K562 (cell line): ENCODE measurements around the gene DYNLT4. TPM values are rescaled to one million over a fixed set of nuclear protein-coding genes. Genes with fewer than 3 reads are reported as not detected.

Experiments used
- FOXA3 ChIP-seq, 2 experiments: fragments of 450-650 bp in 1 of 2; sonication (generic) in 1 of 2; formaldehyde crosslinking; IDR thresholded peaks in 1 of 2; conservative IDR thresholded peaks in 1 of 2; 2 replicates each; pipeline versions ENCODE4 v1.4.0 to v1.8.0; 2020 to 2022; ENCODE audit warnings: mild to moderate bottlenecking in 2 of 2, missing genetic modification reagents in 1 of 2
- GTF2F1 ChIP-seq: IDR thresholded peaks from 2 replicates; pipeline ENCODE4 v1.6.1; 2011; ENCODE audit warnings: low read depth, low read length, improper control_type of control experiment
- RBM34 ChIP-seq: fragments of 200-400 bp; formaldehyde crosslinking; IDR thresholded peaks from 2 replicates; pipeline ENCODE4 v1.6.1; 2018; ENCODE audit warnings: low read length, borderline replicate concordance; ENCODE audit not compliant: insufficient read depth
- ZNF165 ChIP-seq: fragments of 250-450 bp; sonication (Bioruptor Pico); IDR thresholded peaks from 2 replicates; pipeline ENCODE4 v1.4.0; 2020; ENCODE audit warnings: borderline replicate concordance
- polyA plus RNA-seq, 8 experiments: library from polyadenylated mRNA; depleted of rRNA in 4 of 8; stranded (reverse) in 5 of 8; unstranded in 3 of 8; fragments of >200 nt; fragmentation: Nextera tagmentation in 2 of 8; fragmentation: Illumina TruSeq in 1 of 8; extraction: Ambion mirVana in 2 of 8; extraction: Trizol in 1 of 8; gene quantifications; 2 replicates each; pipeline versions ENCODE4 v1.2.1 to v1.2.3, GENCODE V29; 2011 to 2014; ENCODE audit warnings: inconsistent platforms in 1 of 8, missing spikeins in 1 of 8
- total RNA-seq, 7 experiments: library from RNA; depleted of rRNA in 6 of 7; stranded (reverse); fragments of >200 nt in 6 of 7; fragmentation: Illumina TruSeq in 2 of 7; extraction: Trizol in 2 of 7; gene quantifications; 2 replicates each; pipeline versions ENCODE4 v1.2.1 to v1.2.3, GENCODE V29; 2011 to 2021; ENCODE audit warnings: low replicate concordance in 1 of 7
- TF ChIP-seq, protein P1 (sequence below): fragments of 450-650 bp; IDR thresholded peaks from 2 replicates; pipeline ENCODE4 v1.6.1; 2017; ENCODE audit warnings: antibody characterized with exemption, mild to moderate bottlenecking
- TF ChIP-seq, protein P2 (sequence below): fragments of 450-650 bp; IDR thresholded peaks from 2 replicates; pipeline ENCODE4 v1.6.1; 2016; ENCODE audit warnings: mild to moderate bottlenecking, moderate library complexity

DYNLT4 gene
- total and polyA plus RNA-seq, 9 of the 15 experiments (the other 6 are each of a cell fraction or from before 2014, with no cell fraction given), result 0.29 to 0.73 TPM; not detected in 7

DNA sequence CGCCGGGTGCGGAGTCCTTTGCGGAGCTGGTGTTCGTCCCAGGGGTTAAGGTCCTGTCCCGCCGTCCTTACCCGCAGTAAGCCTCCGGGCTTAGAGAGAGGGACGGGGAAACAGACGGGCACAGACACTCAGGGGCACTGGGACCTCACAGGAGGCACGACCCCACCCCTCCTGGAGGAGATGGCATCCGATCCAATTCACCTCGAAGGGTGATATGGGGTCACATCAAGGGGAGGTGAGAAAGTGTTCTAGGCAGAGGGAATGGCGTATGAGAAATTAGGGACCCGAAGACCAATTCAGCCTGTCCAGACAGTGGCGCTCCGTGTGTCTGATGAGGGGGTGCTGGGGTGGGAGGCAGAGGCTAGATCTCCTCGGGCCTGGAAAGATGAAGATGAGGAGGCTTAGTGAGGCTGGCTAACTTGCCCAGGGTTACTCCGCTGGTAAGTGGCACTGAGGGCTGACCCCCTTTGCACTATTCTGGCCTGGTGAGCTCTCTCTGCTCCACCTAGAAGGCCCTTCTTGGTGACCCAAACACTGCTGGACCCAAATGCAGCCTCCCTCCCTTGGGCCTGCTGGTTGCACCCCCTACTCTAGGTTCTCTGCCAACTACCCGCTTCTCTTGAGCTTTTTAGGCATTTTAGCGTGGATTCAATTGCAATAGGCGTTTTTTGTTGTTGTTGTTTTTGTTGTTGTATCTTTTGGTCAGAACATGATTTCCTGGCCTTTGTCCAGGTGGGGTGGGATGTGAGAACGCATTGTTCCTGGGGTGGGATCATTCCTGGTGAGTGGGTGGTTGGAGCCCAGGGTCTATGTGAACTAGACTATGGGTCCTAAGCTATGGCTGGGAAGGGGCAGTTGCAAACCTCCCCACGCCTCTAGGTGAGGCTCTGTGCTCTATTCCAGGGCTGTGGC is 13.4 kb upstream of the DYNLT4 start (continued):
- TF ChIP-seq, protein P1, sequence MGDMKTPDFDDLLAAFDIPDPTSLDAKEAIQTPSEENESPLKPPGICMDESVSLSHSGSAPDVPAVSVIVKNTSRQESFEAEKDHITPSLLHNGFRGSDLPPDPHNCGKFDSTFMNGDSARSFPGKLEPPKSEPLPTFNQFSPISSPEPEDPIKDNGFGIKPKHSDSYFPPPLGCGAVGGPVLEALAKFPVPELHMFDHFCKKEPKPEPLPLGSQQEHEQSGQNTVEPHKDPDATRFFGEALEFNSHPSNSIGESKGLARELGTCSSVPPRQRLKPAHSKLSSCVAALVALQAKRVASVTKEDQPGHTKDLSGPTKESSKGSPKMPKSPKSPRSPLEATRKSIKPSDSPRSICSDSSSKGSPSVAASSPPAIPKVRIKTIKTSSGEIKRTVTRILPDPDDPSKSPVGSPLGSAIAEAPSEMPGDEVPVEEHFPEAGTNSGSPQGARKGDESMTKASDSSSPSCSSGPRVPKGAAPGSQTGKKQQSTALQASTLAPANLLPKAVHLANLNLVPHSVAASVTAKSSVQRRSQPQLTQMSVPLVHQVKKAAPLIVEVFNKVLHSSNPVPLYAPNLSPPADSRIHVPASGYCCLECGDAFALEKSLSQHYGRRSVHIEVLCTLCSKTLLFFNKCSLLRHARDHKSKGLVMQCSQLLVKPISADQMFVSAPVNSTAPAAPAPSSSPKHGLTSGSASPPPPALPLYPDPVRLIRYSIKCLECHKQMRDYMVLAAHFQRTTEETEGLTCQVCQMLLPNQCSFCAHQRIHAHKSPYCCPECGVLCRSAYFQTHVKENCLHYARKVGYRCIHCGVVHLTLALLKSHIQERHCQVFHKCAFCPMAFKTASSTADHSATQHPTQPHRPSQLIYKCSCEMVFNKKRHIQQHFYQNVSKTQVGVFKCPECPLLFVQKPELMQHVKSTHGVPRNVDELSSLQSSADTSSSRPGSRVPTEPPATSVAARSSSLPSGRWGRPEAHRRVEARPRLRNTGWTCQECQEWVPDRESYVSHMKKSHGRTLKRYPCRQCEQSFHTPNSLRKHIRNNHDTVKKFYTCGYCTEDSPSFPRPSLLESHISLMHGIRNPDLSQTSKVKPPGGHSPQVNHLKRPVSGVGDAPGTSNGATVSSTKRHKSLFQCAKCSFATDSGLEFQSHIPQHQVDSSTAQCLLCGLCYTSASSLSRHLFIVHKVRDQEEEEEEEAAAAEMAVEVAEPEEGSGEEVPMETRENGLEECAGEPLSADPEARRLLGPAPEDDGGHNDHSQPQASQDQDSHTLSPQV, result no peak
- TF ChIP-seq RBM34, result no peak
- no peak for TF ChIP-seq FOXA3 (CRISPR knock-in tag; conservative IDR thresholded peaks at IDR 0.05 in 1 of 2, IDR thresholded peaks at IDR 0.05 in 1 of 2)
- no peak for TF ChIP-seq GTF2F1
- TF ChIP-seq, protein P2, sequence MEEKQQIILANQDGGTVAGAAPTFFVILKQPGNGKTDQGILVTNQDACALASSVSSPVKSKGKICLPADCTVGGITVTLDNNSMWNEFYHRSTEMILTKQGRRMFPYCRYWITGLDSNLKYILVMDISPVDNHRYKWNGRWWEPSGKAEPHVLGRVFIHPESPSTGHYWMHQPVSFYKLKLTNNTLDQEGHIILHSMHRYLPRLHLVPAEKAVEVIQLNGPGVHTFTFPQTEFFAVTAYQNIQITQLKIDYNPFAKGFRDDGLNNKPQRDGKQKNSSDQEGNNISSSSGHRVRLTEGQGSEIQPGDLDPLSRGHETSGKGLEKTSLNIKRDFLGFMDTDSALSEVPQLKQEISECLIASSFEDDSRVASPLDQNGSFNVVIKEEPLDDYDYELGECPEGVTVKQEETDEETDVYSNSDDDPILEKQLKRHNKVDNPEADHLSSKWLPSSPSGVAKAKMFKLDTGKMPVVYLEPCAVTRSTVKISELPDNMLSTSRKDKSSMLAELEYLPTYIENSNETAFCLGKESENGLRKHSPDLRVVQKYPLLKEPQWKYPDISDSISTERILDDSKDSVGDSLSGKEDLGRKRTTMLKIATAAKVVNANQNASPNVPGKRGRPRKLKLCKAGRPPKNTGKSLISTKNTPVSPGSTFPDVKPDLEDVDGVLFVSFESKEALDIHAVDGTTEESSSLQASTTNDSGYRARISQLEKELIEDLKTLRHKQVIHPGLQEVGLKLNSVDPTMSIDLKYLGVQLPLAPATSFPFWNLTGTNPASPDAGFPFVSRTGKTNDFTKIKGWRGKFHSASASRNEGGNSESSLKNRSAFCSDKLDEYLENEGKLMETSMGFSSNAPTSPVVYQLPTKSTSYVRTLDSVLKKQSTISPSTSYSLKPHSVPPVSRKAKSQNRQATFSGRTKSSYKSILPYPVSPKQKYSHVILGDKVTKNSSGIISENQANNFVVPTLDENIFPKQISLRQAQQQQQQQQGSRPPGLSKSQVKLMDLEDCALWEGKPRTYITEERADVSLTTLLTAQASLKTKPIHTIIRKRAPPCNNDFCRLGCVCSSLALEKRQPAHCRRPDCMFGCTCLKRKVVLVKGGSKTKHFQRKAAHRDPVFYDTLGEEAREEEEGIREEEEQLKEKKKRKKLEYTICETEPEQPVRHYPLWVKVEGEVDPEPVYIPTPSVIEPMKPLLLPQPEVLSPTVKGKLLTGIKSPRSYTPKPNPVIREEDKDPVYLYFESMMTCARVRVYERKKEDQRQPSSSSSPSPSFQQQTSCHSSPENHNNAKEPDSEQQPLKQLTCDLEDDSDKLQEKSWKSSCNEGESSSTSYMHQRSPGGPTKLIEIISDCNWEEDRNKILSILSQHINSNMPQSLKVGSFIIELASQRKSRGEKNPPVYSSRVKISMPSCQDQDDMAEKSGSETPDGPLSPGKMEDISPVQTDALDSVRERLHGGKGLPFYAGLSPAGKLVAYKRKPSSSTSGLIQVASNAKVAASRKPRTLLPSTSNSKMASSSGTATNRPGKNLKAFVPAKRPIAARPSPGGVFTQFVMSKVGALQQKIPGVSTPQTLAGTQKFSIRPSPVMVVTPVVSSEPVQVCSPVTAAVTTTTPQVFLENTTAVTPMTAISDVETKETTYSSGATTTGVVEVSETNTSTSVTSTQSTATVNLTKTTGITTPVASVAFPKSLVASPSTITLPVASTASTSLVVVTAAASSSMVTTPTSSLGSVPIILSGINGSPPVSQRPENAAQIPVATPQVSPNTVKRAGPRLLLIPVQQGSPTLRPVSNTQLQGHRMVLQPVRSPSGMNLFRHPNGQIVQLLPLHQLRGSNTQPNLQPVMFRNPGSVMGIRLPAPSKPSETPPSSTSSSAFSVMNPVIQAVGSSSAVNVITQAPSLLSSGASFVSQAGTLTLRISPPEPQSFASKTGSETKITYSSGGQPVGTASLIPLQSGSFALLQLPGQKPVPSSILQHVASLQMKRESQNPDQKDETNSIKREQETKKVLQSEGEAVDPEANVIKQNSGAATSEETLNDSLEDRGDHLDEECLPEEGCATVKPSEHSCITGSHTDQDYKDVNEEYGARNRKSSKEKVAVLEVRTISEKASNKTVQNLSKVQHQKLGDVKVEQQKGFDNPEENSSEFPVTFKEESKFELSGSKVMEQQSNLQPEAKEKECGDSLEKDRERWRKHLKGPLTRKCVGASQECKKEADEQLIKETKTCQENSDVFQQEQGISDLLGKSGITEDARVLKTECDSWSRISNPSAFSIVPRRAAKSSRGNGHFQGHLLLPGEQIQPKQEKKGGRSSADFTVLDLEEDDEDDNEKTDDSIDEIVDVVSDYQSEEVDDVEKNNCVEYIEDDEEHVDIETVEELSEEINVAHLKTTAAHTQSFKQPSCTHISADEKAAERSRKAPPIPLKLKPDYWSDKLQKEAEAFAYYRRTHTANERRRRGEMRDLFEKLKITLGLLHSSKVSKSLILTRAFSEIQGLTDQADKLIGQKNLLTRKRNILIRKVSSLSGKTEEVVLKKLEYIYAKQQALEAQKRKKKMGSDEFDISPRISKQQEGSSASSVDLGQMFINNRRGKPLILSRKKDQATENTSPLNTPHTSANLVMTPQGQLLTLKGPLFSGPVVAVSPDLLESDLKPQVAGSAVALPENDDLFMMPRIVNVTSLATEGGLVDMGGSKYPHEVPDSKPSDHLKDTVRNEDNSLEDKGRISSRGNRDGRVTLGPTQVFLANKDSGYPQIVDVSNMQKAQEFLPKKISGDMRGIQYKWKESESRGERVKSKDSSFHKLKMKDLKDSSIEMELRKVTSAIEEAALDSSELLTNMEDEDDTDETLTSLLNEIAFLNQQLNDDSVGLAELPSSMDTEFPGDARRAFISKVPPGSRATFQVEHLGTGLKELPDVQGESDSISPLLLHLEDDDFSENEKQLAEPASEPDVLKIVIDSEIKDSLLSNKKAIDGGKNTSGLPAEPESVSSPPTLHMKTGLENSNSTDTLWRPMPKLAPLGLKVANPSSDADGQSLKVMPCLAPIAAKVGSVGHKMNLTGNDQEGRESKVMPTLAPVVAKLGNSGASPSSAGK, result 0 out of 2 replicates have a peak, but pooled peaks have one; percentile 10
- peak; percentile 40; the same call in 1 of the 2 replicates for TF ChIP-seq ZNF165 (CRISPR knock-in tag)
